ENCODE measurements around the gene TEKT2.

DNA sequence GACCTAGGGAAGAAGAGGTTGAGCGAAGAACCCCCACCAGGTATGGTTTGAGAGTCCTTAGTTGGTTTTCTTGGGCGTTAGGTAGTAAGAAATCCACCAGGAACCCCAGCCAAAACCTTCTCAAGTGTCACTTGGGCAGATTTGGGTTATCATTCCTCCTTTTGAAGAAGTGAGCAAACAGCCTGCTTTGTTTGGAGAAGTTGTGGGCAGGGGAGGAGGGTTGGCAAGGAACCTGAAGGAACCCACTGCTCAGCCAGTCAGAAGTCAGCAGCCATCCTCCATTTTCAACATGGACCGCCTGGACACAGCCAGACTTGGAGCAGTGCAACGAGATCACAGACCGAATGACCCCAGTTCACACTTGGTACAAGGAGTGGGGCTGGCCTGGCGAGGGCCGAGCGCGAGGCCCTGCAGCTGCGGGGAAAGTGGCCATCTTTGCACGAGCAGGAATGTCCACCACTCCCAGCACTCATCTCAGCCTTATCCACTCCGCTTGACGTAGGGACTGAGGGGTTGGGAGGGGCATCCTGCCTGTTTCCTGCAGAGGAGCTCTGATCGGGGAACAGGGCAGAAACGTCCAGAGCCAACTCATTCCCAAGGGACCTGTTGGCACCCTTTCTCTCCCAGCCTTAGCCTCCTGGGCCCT is 12.0 kb downstream of the TEKT2 start:
- no peak for TF ChIP-seq EZH2phosphoT487 (conservative IDR thresholded peaks at IDR 0.05; ENCODE audit: low read length)
- no peak for TF ChIP-seq CTCF (IDR thresholded peaks at IDR 0.05; ENCODE audit: insufficient read depth, low read length, poor library complexity, severe bottlenecking)

All from SU-DHL-6 (cell line).